ENCODE data around the gene CHD9.

DNA sequence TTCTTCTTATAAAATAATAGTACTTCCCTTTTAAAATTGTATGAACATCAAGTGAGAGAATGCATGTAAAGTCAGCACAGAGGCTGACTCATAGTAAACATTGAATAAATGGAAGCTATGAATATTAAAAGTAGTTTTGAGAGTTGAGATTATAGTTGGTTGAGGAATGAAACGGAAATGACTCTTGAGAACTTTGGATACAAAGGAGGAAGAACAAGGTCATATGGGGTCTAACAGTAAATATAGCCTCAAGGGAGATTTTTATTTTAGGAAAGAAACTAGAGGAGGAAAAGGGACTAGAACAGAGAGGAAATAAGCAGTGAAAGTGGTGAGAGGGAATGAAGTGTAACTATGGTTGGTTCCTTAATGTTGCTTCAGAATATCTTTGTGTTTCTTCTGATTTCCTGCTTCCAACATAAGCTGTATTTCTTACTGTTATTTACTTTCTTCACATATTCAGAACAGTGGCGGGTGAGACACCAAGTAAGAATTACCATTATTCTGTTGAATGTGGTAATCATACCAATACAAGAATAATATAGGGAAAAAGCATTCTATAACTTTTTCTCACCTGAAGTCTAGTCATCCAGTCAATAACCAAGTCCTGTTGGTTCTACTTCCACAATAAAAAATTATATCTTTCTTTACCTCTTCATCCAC lies 165.1 kb downstream of the CHD9 start:
- TF ChIP-seq YY1 (IDR thresholded peaks at IDR 0.05; ENCODE audit: insufficient read depth, insufficient read length) (no peak), SUZ12 (IDR thresholded peaks at IDR 0.05; ENCODE audit: extremely low read depth, insufficient read depth, insufficient read length) (no peak), ZNF274 (IDR thresholded peaks at IDR 0.05; ENCODE audit: low read depth, low read length) (no peak)

Data from NT2/D1 (cell line).